ELF-1 (cell line): ENCODE data around the gene MYO1E.
A peak's percentile ranks its signal among the peaks of the same experiment; 100 is the strongest.

Experiments
- DNase-seq: peaks from one replicate; pipeline ENCODE4 v3.0.0-alpha.2; 2016; ENCODE audit warnings: low read depth, low spot score

MYO1E gene

GRCh38 chr15:59262316-59262715 lies 110.4 kb downstream of the MYO1E start:
- no peak for DNase-seq

- no peak for DNase-seq
These were observed 112.6 kb downstream of the MYO1E start for GRCh38 chr15:59260090-59260489.

- DNase-seq, result no peak
These were observed 113.3 kb downstream of the MYO1E start for GRCh38 chr15:59259137-59259943.

- DNase-seq, result no peak
These were observed 114.4 kb downstream of the MYO1E start for GRCh38 chr15:59258317-59258716.

- no peak for DNase-seq
These were observed 115.5 kb downstream of the MYO1E start for GRCh38 chr15:59257140-59257539.

- no peak for DNase-seq
These were observed 116.2 kb downstream of the MYO1E start for GRCh38 chr15:59256482-59256881.

- DNase-seq, result no peak
These were observed 116.9 kb downstream of the MYO1E start for GRCh38 chr15:59255680-59256336.

GRCh38 chr15:59252137-59252536 lies 120.5 kb downstream of the MYO1E start:
- no peak for DNase-seq

- no peak for DNase-seq
These were observed 121.4 kb downstream of the MYO1E start for GRCh38 chr15:59251001-59251845.

GRCh38 chr15:59250249-59250648 lies 122.4 kb downstream of the MYO1E start:
- peak; percentile 18 for DNase-seq

GRCh38 chr15:59249816-59250215 lies 122.9 kb downstream of the MYO1E start:
- no peak for DNase-seq

GRCh38 chr15:59247364-59247763 lies 125.3 kb downstream of the MYO1E start:
- DNase-seq, result peak; percentile 60

GRCh38 chr15:59245559-59245958 lies 127.1 kb downstream of the MYO1E start:
- DNase-seq, result no peak

GRCh38 chr15:59244337-59244736 lies 128.3 kb downstream of the MYO1E start:
- DNase-seq, result no peak

GRCh38 chr15:59243622-59244021 lies 129.0 kb downstream of the MYO1E start:
- no peak for DNase-seq

GRCh38 chr15:59242649-59243048 lies 130.0 kb downstream of the MYO1E start:
- no peak for DNase-seq

GRCh38 chr15:59240036-59240435 lies 132.6 kb downstream of the MYO1E start:
- DNase-seq, result no peak

GRCh38 chr15:59237924-59238331 lies 134.7 kb downstream of the MYO1E start:
- DNase-seq, result no peak

- no peak for DNase-seq
These were observed 135.4 kb downstream of the MYO1E start for GRCh38 chr15:59237119-59237855.

- no peak for DNase-seq
These were observed 136.3 kb downstream of the MYO1E start for GRCh38 chr15:59236394-59236793.

- no peak for DNase-seq
These were observed 140.2 kb downstream of the MYO1E start for GRCh38 chr15:59232476-59232875.
